Erythroblast (primary cell): ENCODE data around the gene LHX5.

ENCODE experiments used
- DNase-seq, 2 experiments: peaks; one replicate each; lab custom pipeline; 2025; lab: John Stamatoyannopoulos, UW
- GATA1 ChIP-seq: IDR thresholded peaks from 2 replicates; pipeline ENCODE4 v1.6.1; 2011; ENCODE audit warnings: low read depth, mild to moderate bottlenecking, control low read depth, low read length, moderate library complexity
- POLR2A ChIP-seq: IDR thresholded peaks from 2 replicates; pipeline ENCODE4 v1.6.1; 2011; ENCODE audit warnings: mild to moderate bottlenecking, low read length

Gene LHX5

DNA sequence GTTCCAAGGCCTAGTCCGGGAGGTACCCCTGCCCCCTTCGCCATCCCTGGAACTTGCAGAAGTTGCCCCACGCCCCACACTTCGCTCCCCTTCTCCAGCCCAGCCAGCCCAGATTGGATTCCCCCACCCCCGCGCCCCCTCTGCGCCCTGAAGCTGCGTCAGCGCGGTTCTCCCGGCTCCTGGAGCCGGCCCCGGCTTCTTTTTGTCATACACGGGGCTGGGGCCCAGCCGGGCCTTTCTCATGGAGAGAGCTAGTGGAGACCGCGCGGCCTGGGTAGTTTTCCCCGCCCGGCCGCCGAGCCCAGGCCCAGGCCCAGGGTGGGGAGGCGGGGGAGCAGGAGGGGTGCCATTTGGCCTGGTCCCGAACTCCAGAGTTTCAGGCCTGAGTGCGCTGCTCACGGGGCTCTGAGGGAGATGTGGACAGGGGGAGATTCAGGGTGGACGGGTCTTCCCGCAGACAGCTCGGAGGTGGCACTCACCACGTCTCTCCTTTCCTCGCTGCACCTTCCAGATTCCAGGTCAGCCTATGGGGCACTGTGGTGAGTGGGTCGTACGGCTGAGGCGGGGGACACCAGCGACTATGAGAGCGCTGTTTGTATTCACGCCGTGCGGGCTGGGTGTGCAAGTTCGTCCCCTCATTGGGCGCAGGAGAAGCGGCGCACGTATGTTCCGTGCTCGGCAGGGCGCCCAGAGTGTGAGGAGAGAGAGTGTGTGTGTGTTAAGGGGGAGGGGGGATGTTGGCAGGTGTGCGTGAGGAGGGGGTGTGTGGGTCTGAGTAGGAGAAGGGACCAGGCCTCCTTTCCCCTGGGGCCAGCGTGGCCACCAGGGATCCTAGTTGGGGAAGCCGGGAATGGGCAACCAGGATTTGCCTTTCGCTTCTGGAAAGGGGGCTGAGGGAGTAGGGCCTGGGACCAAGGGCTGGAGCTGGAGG, 785 bp upstream of the LHX5 start:
- no peak for DNase-seq
- TF ChIP-seq POLR2A (no peak), GATA1 (no peak)

DNA sequence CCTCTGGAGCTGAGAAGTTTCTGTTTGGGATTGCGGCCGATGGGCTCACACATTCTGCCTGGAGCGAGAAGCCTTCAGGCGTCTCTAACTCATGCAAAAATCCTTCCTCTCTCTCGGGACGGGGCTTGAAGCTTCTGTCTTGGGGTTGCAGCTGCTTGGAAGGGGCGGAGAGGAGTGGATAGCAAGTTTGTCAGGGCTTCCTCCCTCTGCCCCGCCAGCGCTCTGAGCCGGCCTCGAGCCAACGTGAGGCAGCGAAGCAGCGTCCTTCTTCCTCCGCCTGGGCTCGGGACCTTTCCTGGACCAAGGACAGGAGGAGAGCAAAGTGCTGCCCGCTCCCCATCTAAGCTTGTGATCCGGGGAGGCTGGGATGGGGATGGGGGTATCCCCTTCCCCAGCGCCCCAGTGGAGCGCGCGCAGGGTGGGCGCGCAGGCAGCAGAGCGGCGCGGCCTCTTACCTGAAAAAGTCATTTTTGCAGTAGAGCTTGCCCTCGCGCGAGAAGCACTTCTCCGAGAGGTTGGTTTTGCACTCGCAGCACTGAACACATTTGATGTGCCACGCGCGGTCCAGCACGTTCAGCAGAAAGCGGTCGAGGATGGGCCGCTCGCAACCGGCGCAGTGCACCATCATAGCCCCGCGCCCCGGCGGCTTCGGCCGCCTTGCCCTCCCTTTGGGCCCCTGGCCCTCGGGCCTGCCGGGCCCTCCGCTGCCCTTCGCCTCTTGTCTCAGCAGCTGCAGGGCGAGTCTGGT, 626 bp downstream of the LHX5 start:
- no peak for DNase-seq
- TF ChIP-seq GATA1 = no peak
- no peak for TF ChIP-seq POLR2A

DNA sequence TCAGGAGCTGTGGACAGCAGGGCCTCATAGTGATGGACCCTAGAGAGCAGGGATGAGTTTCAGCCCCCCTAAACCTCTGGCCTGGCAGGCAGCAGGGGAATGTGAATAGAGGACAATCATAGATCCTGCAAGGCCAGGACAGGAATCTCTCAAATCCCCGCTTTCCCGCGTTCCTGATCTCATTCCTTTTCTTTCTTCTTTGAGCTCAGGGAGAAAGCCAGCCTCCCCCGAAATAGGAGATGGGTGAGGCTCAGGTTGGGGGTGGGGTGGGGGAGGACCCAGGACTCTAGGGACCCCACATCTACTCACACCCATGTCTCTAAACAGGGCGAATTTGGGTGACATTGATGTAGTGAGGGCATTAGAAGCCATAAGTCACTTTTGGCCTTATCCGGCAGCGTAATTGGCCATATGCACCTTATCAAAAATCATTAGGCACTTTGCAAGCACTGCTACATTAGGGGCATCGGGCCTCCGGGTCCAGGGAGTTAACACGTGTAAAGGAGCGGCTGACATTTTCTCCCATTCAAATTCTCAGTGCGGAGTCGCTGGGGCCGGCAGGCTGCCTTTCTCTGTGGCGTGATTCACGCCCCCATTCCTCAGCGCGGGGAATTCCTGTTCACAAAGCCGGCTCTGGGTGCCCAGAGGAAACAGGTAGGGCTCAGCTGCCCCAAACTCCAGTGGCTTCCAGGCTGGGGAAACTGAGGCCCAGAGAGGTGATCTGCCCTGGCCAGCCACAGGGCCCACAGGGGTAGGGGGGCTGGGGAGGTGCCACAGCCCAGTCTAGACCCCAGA, 1.5 kb downstream of the LHX5 start:
- TF ChIP-seq POLR2A (no peak), GATA1 (no peak)
- no peak for DNase-seq

DNA sequence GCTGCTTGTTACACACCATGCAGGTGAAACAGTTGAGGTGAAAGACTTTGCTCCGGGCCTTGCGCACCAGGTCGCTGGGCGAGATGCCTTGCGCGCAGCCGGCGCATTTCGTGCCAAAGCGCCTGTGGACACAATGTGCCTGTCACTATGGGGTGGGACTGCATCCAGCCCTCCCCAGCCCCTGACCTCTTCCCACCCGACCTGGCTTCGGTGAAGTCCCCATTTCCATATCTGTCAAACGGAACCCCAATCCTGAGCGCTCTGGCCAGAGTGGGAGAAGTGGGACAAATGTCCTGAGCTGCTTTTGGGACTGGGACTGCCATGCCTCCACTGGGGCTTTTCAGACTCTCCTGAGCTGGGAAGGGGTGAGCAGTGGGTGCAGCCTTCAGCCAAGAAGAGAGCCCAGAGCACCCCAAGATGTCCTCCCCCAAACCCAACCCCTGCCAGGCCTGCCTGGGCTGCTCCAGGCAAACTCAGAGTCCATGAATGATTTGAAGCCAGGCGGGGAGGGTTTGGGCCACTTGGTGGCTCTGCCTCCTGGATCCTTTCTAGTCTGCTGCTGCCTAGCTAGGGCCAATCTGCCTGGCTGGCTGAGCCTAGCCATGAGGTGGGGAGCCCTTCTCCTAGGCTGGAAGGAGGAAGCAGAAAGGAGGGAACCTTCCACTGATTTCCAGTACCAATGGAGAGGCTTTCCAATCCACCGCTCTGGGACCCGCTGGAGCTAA, 2.3 kb downstream of the LHX5 start:
- no peak for DNase-seq
- no peak for TF ChIP-seq POLR2A
- no peak for TF ChIP-seq GATA1

DNA sequence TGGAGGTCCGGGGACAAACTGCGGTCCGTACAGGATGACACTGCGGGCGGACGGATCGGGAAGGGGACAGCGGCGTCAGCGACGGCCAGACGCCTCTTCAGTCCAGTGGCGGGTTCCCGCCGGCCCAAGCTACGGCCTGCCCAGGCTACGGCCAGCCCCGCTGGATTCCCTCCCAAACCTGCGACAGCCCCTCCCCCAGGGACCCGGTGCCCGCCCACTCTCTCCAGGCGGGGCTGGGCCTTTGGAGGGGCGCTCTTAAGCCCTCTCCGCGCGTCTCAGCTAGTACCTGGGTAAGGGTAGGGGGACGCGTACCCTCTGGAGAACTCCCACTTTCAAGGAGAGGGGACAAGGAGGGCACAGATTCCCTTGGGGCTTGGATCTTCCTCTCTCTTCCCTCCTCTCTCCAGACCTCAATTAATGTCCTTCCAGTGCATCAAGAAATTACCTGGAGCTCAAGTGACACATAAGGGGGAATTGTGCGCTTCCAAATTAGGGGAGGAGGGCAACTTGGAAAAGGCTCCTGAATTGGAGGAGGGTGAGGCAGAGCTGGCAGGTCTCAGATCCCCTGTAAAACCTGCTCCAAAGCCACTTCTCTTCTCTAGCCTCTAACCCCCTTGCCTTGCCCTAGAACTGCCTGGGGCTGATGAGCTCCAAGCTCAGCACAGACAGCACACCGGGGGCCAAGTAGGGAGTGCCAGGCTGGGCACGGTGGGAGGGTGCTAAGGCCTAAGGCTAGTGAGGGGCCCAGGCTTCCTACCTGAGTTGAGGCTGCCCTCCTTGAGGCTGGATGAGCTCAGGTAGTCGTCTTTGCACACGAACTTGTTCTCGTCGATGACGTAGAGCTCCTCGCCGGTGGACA, 3.1 kb downstream of the LHX5 start:
- no peak for DNase-seq
- TF ChIP-seq GATA1 = no peak
- no peak for TF ChIP-seq POLR2A

DNA sequence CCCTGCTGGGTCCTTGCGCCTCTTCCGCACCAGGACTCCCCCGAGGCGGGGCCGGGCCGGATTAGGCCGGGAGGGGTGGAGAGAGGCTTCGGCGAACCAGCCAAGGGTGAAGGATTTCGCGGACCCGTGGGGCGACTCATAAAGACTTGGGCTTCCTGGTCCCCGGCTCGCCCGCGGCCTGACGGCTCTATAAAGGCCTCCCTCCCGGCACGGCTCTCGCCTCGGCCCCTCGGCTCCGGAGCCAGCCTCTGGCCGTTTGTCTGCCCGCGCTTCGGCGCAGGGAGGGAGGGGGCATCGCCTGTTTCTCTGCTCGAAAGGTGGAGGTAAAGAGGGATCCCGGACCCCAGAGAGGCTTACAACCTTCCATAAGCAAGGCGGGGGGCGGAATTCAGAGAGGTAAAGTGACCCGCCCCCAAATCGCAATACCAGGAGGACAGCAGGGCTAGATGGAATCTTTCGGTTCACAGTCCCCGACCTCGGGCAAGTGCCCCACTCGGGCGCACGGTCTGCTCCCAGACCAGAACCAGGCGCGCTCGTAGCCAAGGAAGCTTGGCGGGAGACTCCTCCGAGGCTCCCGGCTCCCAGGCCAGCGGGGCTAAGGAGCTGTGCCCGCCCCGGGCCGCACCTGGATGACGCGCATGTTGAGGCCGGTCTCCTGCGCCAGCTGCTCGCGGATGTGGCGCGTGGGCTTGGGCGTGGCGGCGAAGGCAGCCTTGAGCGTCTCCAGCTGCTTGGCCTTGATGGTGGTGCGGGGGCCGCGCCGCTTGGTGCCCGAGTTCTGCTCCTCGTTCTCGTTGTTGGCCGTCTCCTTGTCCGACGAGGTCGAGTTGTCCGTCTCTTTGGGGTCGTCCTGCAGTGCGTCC, 3.9 kb downstream of the LHX5 start:
- DNase-seq = no peak

DNA sequence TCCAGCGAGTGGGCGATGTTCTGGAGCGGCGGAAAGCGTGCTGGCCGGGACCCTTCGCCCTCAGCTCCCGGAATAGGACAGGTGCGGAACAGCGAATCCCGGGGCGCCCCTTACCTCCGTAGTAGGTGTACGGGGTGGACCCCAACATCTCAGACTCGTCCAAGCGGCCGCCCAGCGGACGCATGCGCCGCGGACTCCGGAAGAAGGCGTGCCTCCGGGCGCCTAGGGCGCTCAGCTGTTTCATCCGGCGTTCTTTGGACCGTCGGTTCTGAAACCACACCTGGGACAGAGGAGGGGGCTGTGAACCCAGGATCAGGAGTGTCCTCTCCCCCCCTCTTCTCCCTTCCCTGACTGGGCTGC, 4.5 kb downstream of the LHX5 start:
- DNase-seq = no peak
- TF ChIP-seq GATA1 = no peak
- TF ChIP-seq POLR2A = no peak

More for the DNA sequence above, 3.9 kb downstream of the LHX5 start:
- TF ChIP-seq POLR2A = no peak
- TF ChIP-seq GATA1 = no peak

DNA sequence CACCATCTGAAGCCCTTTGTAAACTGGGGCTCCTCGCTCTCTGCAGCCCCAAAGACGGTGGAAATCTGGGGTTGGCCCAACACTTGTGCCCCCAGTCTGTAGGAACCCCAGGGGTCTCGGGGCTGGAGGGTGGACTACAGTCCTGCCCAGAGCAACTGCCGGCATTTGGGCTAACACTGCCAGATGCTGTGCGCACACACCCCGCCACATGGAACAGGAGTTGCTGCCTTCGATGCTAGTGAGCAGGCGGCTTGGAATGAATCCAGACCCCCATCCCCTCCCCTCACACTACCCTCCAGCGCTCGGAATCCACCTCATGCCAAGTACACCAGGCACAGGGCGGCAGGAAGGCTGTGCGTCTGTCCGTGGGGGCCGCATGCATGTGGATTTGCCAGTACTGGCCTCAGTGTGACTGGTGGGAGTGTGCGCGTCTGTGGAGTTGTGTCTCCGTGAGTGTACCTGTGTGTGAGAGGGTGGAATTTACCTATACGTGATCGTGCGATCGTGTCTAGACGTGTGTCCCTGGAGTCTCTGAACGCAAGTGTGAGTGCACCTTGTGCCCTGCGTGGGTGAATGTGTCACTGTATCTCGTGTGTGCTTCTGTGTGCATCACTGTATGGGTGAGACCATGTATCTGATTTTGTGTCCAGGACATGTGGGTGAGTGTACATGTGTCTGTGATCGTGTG, 5.1 kb downstream of the LHX5 start:
- DNase-seq = no peak
- no peak for TF ChIP-seq POLR2A

DNA sequence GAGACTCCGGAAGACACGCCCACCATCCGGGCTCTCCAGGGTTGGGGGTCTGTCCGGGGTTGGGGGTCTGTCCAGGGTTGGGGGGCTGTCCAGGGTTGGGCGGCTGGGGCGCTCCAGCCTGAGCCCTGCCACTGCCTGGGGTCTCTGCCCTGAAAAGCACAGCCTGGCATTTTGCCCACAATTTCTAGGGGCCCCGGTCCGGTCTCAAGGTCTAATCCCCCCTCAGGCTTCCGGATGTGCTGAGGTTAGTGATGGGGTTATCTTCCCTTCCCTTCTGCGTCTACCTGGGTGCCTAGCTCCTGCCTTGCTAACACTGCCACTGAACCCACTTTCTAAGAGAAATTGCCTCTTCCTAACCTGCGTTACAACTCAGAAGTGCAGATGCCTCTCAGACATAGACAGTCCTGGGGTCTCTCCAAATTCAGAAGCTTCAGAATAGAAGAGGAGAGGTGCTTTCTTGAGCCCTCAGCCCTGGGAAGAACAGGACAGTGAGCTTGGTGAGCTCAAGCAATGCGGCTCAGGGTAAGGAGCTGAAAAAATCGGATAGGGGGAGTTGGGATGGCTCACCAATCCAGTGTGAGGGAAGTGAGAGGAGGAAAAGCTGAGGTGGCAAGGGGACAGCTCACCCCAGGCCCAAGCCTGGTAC, 5.7 kb downstream of the LHX5 start:
- no peak for TF ChIP-seq GATA1

DNA sequence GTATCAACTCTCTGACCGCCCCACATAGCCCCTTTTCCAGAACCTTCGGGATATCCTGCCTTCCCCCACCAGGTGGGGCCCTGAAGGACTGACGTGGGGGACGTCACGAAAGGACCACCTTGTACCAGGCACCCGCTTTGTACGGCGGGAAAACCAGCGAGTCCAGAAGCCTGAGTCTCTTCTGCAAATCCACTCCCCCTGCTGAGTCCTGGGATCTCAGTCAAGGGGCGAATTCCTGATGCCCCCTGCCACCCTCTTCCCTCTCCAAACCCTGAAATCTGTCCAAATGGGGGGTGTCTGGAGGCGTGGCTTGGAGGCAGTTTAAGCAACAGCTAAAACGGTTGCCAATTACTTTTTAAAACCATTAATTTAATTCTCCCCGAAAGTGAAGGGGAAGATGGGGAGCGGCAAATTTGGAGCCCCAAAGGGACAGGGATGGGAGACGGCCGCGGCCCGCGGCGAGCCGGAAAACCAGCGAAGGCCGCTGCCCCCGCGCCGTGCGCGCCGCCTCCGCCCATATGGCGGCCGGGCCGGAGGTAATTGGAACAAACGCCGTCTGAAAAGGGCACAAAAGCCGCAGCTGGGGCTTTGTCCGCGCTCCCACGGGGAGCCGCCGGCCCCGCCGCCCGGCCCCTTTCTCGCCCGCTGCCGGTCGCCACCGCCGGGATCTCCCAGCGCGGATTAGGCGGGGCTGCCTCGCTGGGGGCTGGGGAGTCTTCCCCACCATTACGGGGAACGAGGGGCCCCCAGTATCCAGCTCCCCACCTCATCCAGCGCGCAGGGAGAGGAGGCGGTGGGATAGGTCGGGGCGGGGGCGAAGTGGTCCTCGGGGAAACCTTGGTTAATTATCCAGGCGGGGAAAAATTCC, 6.6 kb downstream of the LHX5 start:
- DNase-seq = no peak
- no peak for TF ChIP-seq POLR2A
- TF ChIP-seq GATA1 = no peak

More for the DNA sequence above, 5.7 kb downstream of the LHX5 start:
- DNase-seq = no peak
